Limb (tissue), 2 donors: ENCODE results near the gene SLC6A3.

Source experiments
- DNase-seq, 2 donors: peaks; one replicate each; pipeline ENCODE4 v3.0.0-alpha.2; 2016; ENCODE audit errors: extremely low spot score in 2 of 2

The SLC6A3 gene

GRCh38 chr5:1442222-1443145 lies 2.8 kb downstream of the SLC6A3 start:
- DNase-seq, result no peak

DNA sequence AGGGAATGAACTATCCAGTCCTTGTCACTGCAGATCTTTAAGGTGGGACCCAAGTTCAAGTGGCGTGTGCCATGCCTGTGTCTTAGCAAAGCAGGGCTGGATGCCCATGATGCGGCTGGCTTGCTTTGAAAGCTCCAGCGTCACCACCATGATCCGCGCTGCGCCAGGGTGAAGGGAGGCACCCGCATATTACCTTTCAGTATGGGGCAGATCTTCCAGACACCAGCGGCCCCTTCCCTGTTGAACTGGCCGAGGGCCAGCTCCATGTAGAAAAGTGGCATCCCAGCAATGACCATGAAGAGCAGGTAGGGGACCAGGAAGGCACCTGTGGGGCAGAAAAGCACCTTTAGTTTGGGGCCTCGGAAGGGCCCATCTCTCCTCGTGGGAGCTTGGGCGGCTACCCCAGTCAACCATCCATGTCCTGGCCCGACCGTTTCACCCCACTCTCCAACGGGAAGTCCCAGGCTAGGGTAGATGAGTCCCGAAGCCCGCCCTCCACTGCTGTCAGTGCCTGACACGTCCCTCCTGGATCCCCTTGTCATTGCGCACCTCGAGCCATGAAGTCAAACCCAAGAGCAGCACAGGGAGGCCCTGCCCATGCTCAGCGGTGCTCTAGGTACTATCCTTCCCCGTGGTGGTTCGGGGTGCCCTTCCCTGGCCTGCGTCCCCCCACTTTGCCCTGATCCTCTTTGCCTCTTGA lies 3.9 kb downstream of the SLC6A3 start:
- no peak for DNase-seq

- no peak for DNase-seq
Measured at GRCh38 chr5:1440098-1440493, 5.1 kb downstream of the SLC6A3 start.

- DNase-seq, result no peak
Measured at GRCh38 chr5:1439388-1440097, 5.7 kb downstream of the SLC6A3 start.

- DNase-seq, result no peak
Measured at GRCh38 chr5:1438871-1439270, 6.4 kb downstream of the SLC6A3 start.

GRCh38 chr5:1437876-1438559 lies 7.2 kb downstream of the SLC6A3 start:
- no peak for DNase-seq

- DNase-seq, result no peak
Measured at GRCh38 chr5:1437226-1437829, 7.9 kb downstream of the SLC6A3 start.

GRCh38 chr5:1436681-1437080 lies 8.6 kb downstream of the SLC6A3 start:
- no peak for DNase-seq

- DNase-seq, result no peak
Measured at GRCh38 chr5:1436036-1436435, 9.2 kb downstream of the SLC6A3 start.

- no peak for DNase-seq
Measured at GRCh38 chr5:1435369-1435768, 9.9 kb downstream of the SLC6A3 start.

DNA sequence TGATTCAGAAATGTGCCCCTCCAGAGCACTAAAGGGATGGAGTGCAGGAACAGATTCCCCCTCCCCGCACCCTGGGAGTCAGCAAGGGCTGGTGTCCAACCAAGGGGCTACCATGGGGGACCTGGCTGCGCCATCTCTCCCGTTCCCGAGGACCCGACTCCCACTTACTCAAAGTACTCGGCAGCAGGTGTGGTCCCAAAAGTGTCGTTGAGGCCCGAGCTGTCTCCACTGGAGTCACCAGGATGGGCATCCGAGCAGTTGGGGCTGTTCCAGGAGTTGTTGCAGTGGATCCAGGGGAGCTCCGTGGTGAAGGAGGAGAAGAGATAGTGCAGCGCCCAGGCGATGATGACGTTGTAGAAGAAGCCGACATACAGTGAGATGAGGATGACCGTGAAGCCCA lies 12.9 kb downstream of the SLC6A3 start:
- no peak for DNase-seq

- DNase-seq, result no peak
Measured at GRCh38 chr5:1431896-1432295, 13.3 kb downstream of the SLC6A3 start.

DNA sequence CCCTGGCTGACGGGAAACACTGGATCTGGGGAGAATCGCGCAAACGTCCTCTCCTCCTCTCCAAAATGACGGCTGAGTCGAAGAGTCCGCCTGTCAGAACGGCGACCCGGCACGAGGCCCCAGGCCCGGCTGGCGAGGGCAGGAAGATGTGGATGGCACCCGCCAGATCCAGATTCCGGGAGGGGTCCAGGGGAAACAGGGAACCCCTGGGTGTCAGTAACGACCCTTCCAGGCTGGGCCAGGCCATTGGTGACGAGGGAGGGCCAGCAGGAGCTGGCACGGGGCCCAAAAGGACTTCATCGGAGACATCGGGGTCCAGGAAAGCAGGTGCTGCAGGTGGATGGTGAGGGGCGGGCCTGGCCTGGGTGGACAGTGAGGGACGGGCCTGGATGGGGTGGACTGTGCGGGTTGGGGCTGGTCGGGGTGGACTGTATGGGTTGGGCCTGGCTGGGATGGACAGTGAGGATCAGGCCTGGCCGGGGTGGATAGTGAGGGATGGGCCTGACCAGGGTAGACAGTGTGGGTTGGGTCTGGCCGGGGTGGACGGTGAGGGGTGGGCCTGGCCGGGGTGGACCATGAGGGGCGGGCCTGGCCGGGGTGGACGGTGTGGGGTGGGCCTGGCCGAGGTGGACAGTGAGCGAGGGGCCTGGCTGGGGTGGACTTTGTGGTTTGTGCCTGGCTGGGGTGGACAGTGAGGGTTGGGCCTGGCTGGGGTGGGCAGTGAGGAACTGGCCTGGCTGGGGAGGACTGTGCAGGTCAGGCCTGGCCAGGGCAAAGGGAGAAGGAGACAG lies 14.0 kb downstream of the SLC6A3 start:
- no peak for DNase-seq

DNA sequence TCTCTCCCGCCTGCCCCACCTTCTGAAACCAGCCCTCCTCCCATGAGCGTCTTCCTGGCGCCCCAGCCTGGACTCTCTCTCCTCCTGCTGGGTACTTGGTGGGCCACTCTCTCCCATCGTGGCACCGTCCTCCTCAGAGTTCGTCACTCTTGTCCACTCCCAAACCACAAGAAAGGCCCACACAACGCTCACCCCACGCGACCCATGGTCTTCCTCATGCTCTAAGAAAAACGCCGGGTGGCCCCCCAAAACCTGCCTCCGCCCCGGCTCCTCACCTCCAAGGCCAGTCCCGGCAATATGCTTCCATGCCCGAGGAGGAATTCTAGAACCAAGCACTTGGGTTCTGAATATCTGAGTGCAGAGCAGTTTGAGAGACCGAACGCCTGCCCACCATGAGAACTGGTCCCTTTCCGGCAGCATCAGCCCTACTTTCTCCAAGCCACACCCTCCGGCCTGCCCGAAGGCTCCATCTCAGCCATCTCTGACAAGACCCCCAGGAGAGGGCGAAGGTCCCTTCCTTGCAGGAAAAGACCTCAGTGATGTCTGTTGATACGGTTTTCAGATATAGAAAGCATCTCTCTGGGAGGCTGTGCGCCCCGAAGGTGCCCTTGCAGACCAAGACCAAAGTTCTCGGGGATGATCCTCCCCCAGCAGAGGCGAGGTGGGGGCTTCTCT lies 15.0 kb downstream of the SLC6A3 start:
- peak in 1 of 2 donors; percentile 12 for DNase-seq

DNA sequence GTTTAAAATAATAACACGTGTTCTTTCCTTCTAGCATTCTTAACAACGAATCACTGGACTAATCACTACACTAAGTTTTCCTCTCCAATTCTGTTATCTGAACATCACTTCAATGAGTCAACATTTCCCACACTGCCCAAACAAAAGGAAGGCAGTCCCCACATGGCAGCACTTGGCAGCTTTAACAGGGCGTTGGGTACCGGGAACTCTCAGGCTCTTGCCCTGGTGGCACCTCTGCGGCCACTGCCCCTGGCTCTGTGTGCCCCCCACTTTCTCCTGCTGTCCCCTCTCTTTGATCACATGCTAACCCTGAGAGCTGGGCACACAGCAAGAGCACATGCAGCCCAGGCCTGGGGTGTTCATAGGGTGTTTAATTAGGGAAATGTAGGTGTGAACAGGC lies 15.7 kb downstream of the SLC6A3 start:
- no peak for DNase-seq

DNA sequence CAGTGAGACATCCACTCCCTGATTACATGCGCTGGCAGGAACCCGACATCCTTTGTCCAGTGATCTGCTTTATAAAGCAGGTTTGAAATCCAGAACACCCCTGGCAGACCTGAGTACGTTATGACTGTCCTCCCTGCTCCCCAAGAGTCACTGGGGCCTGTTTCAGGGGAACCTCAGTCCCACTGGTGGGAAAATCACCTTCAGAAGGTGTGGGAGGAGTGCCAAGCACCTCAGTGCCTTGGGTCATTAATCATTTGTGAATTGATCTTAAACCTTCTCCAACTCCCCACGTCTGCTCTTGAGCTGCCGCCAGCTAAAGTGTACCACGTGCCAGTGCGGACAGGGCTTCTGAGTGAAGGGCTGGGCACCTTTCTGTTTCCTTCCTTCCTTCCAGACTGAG lies 16.2 kb downstream of the SLC6A3 start:
- DNase-seq, result no peak

DNA sequence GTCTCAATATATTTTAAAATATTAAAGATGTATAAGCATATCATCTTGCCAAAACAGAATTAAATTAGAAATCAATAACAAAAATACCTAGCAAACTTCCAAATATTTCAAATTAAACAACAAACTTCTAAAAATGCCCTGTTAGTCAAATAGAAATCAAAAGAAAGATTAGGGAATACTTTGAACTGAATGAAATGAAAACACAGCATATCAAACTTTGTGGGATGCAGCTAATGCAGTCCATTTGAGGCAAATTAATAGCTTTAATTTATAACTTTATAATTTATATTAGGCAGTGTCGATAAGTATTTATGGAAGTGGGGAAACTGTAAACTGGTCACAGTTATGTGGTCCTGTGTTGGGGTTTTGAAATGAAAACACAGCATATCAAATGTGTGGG lies 17.1 kb downstream of the SLC6A3 start:
- DNase-seq, result no peak

DNA sequence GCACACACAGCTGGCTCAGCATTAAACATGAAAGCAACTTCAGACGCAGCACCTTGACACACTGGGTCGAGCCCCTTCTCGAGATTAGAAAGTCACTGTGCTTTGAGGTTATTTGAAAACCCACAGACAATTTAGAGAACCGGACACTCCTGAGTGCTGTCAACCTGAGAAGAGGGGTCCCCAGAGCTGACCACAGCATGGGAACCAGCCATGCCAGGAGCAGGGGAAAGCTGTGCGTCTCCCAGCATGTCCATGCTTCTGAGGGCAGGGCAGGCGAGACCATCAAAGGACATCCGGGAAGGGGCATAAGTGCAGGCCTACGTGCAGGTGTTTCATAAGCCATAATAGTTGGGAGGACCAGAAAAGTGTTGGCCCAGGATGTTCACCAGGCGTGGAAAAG lies 20.5 kb downstream of the SLC6A3 start:
- DNase-seq, result no peak

DNA sequence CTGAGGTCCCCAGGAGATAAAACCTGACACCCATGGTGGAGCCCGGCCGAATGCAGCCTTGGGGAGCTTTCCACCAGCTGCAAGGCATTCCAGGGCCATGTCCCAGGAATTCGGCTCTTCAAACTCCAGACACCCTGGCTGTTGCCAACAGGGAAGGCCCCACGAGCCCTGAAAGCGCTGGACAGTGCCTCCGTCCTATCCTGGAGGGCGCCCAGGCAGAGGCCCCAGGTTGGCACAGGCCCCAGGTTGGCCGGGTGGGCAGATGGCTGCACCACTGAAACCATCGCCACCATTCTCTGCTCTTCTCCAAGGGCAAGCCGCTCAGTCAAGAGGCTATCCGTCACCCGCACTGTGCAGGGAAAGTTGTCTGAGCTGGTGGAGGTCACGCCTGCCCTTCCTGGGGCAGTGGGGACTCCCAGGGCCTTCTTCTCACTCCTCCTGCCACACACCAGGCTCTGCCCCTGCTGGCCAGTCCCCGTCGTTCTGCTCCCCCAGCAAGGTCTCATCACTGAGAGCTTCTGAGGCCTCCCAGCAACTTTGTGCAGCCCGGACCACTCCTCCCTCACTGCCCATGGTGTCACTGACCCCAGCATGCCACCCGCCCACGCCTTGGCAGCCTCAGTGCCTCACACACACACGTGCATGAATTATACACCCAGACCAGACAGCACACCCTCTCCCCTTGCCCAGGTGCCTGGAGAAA lies 21.2 kb downstream of the SLC6A3 start:
- no peak for DNase-seq
